Measurements from ENCODE around the gene SVOPL.

DNA sequence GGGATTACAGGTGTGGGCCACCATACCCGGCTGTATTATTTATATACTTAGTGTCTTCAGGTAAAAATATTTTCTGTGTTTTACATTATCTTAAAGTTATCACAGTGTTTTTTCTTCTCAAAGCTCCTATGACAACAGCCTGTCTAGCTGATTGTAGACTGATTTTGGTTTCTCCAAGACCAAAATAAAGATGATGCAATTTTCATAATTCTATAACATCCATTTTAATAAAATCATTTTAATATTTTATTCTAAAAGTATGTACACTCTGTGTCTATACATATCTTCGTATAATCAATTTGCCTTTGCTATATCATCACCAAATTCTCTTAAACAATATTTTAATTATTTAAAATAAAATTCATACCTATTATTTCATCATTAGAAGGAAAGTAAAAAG, 132.5 kb downstream of the SVOPL start:
- TF ChIP-seq, protein P1, sequence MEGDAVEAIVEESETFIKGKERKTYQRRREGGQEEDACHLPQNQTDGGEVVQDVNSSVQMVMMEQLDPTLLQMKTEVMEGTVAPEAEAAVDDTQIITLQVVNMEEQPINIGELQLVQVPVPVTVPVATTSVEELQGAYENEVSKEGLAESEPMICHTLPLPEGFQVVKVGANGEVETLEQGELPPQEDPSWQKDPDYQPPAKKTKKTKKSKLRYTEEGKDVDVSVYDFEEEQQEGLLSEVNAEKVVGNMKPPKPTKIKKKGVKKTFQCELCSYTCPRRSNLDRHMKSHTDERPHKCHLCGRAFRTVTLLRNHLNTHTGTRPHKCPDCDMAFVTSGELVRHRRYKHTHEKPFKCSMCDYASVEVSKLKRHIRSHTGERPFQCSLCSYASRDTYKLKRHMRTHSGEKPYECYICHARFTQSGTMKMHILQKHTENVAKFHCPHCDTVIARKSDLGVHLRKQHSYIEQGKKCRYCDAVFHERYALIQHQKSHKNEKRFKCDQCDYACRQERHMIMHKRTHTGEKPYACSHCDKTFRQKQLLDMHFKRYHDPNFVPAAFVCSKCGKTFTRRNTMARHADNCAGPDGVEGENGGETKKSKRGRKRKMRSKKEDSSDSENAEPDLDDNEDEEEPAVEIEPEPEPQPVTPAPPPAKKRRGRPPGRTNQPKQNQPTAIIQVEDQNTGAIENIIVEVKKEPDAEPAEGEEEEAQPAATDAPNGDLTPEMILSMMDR (IDR thresholded peaks at IDR 0.05; ENCODE audit: poor library complexity), result no peak
- no peak for TF ChIP-seq EZH2phosphoT487 (IDR thresholded peaks at IDR 0.05; ENCODE audit: low read depth, severe bottlenecking, unreplicated experiment)

Measured in hepatocyte (in vitro differentiated cells).